Measurements from ENCODE around the gene MSGN1. TPM values are rescaled to one million over a fixed set of nuclear protein-coding genes. Genes with fewer than 3 reads are reported as not detected.

The MSGN1 gene, protein sequence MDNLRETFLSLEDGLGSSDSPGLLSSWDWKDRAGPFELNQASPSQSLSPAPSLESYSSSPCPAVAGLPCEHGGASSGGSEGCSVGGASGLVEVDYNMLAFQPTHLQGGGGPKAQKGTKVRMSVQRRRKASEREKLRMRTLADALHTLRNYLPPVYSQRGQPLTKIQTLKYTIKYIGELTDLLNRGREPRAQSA
- not detected in 5 replicates for total RNA-seq (2022; extraction: Qiagen RNA extraction)

DNA sequence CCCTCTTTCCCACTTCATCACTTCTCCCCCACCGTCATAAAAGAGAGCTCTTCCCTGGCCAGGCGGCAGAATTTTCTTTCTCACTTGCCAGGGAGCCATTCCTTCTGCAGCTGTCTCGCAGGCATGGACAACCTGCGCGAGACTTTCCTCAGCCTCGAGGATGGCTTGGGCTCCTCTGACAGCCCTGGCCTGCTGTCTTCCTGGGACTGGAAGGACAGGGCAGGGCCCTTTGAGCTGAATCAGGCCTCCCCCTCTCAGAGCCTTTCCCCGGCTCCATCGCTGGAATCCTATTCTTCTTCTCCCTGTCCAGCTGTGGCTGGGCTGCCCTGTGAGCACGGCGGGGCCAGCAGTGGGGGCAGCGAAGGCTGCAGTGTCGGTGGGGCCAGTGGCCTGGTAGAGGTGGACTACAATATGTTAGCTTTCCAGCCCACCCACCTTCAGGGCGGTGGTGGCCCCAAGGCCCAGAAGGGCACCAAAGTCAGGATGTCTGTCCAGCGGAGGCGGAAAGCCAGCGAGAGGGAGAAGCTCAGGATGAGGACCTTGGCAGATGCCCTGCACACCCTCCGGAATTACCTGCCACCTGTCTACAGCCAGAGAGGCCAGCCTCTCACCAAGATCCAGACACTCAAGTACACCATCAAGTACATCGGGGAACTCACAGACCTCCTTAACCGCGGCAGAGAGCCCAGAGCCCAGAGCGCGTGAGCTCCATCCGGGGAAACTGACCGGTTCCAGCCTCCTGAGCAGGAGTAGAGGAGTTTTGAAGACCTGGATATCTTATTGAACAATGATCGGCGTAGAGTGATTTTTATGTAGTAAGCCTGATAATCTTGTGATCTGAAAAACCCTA is at the start of gene MSGN1:
Gene MSGN1, plus strand, starts transcription at position 65 of the 850 bp plus-strand sequence. Its CDS starts 59 bp downstream, at position 124.

Other genes with a start within 250 kb of the MSGN1 start
- gene SMC6, start 62.6 kb upstream of the MSGN1 start, total RNA-seq (2022; extraction: Qiagen RNA extraction): 23.6 to 31.6 TPM (median 30.5 TPM) in 5 replicates
- 9.8 to 13.9 TPM (median 12.4 TPM) in 5 replicates for gene GEN1, start 62.3 kb upstream of the MSGN1 start, total RNA-seq (2022; extraction: Qiagen RNA extraction)
- 0.86 to 1.4 TPM (median 1.1 TPM) in 5 replicates for gene KCNS3, start 62.2 kb downstream of the MSGN1 start, total RNA-seq (2022; extraction: Qiagen RNA extraction)

Measured in A549 treated with Mapracorat at 1 μM for 4 hours (cell line).